Muscle layer of duodenum (tissue), 2 donors: Measurements from ENCODE around the gene HRAS.
"Not testable (repeated sequence)": the region's sequence is repeated elsewhere in the genome, so short reads cannot be mapped to it uniquely, and the experiment has no call there.

Experiments used
- H3K27ac ChIP-seq: one replicate; pipeline ENCODE4 v1.7.0; 2013; ENCODE audit warnings: mild to moderate bottlenecking, low read length
- H3K27me3 ChIP-seq: one replicate; pipeline ENCODE4 v1.7.0; 2013; ENCODE audit warnings: low read depth, mild to moderate bottlenecking, control low read depth, low read length
- H3K36me3 ChIP-seq, 2 donors: one replicate each; pipeline ENCODE4 v1.7.0; 2013; ENCODE audit warnings: low read length in 2 of 2, control low read depth in 1 of 2, mild to moderate bottlenecking in 1 of 2; ENCODE audit not compliant: insufficient read depth in 2 of 2, control insufficient read depth in 1 of 2
- H3K4me1 ChIP-seq, 2 donors: one replicate each; pipeline ENCODE4 v1.7.0; 2013; ENCODE audit warnings: low read length in 2 of 2, mild to moderate bottlenecking in 2 of 2, control low read depth in 1 of 2, moderate library complexity in 1 of 2; ENCODE audit not compliant: insufficient read depth in 2 of 2, control insufficient read depth in 1 of 2
- H3K4me3 ChIP-seq, 2 donors: one replicate each; pipeline ENCODE4 v1.7.0; 2013; ENCODE audit warnings: low read length in 2 of 2, low read depth in 1 of 2, mild to moderate bottlenecking in 1 of 2
- H3K9me3 ChIP-seq, 2 donors: one replicate each; pipeline ENCODE4 v1.7.0; 2013; ENCODE audit warnings: low read length in 2 of 2, control low read depth in 1 of 2, mild to moderate bottlenecking in 1 of 2; ENCODE audit not compliant: control insufficient read depth in 1 of 2
- donor health status: healthy.

The HRAS gene

DNA sequence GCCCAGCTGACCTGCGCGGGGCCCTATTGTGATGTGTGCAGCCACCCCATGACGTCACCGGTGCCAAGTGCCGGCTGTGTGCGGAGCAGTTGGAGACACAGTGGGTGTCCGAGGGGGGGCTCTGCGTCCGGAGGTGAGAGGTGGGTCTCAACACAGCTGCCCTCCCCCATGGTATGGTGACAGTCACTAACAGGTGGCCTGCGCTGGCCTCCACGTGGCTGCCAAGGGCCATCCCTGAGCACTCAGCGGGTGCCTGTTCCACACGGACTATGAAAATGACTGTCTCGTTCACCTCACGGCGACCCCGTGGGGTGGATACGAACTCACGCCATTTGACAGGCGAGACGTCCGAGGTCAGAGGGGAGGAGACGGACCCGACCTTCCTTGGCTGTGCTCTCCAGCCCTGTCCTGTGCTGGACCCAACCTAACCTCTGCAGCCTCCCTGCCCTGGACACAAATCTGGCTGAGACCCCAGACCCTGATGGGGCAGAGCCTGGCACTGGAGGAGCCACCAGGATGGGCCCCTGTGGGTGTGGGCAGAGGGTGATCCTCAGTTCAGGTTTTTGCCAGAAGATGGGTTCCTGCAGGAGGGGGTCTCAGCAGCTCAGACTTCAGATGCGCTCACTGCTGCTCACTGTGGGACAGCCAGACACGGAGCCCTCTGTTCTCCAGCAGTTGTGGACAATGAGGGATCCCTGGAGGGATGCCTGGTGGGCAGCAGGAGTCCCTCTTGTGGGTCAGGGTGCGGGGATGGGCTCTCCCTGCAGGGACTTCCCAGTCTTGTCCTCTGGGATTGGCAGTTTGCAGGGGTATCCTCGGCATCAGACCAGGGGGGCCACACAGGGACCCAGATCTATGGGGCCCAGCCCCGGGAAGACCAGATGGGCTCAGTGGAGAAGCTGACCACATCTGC is 6.3 kb downstream of the HRAS start:
- Histone ChIP-seq H3K27ac (no peak overlapping the region), H3K4me3 (no peak overlapping the region), H3K4me1 (peaks cover 0 to 4% of the 10 kb centered on the region in 2 donors), H3K27me3 (no peaks in the 10 kb centered on the region), H3K36me3 (peaks cover 0 to 27% of the 10 kb centered on the region in 2 donors), H3K9me3 (no peaks in the 10 kb centered on the region)

DNA sequence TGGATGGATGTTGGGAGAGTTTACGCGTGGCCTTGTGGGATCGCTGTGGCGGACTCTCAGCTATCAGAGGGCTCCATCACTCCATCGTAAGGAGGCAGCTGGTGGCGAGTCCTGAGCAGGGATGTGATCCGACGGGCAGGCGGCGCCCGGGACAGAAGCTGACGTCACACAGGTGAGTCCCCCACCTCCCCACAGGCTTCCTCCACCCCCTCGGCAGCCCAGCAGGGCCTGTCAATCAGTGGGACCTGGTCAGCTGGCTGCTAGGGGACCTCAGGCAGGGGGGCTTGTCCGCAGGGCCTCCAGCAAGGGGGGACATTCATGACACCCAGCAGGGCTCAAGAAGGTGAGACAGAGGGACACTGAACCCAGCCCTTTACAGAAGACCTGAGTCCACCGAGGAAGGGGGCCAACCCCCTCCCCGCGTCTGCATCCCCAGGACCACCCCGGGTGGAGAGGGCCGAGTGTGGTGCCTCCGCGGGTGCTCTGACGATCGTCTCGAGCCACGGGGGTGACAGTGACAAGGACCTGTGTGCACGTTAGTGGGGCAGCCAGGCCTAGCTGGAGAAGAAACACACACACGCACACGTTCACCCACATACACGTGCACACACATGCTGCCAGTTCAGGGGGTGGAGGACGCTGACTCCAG is 7.1 kb downstream of the HRAS start:
- H3K36me3 ChIP-seq = peaks cover 0 to 24% of the 10 kb centered on the region in 2 donors

GRCh38 chr11:526192-526591 is 9.2 kb downstream of the HRAS start:
- Histone ChIP-seq H3K36me3 (peaks cover 0 to 4% of the 10 kb centered on the region in 2 donors), H3K9me3 (no peaks in the 10 kb centered on the region), H3K27me3 (no peaks in the 10 kb centered on the region), H3K27ac (no peak overlapping the region), H3K4me1 (no peaks in the 10 kb centered on the region), H3K4me3 (no peak overlapping the region)

More for the DNA sequence above, 7.1 kb downstream of the HRAS start:
- Histone ChIP-seq H3K4me1 (no peaks in the 10 kb centered on the region), H3K4me3 (no peak overlapping the region), H3K9me3 (no peaks in the 10 kb centered on the region), H3K27me3 (no peaks in the 10 kb centered on the region), H3K27ac (no peak overlapping the region)

DNA sequence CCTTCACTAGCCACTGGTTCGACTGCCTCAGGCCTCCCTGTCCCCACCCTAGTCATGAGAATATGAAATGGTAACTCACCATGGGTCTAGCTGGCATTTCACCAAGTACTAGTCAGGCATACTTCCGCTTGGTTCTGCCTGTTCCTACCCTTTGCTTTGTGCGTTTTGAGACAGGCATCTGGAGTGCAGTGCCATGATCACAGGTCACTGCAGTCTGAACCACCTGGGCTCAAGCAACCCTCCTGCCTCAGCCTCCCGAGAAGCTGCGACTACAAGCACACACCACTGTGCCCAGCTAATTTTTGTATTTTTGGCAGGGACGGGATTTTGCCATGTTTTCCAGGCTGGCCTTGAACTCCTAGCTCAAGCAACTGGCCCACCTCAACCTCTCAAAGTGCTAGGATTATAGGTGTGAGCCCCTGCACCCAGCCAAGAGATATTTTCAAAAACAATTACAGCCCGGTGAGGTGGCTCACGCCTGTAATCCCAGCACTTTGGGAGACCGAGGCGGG is 14.1 kb downstream of the HRAS start:
- Histone ChIP-seq H3K4me1 (no peaks in the 10 kb centered on the region), H3K27me3 (no peaks in the 10 kb centered on the region), H3K9me3 (no peaks in the 10 kb centered on the region), H3K4me3 (no peak overlapping the region), H3K27ac (no peak overlapping the region), H3K36me3 (no peaks in the 10 kb centered on the region)

- Histone ChIP-seq H3K27ac (no peak overlapping the region), H3K36me3 (no peaks in the 10 kb centered on the region), H3K27me3 (no peaks in the 10 kb centered on the region), H3K4me3 (no peak overlapping the region), H3K4me1 (no peaks in the 10 kb centered on the region), H3K9me3 (no peaks in the 10 kb centered on the region)
These were observed 14.8 kb downstream of the HRAS start for GRCh38 chr11:520428-521176.

GRCh38 chr11:518463-519202 is 16.7 kb downstream of the HRAS start:
- no peaks in the 10 kb centered on the region for H3K27me3 ChIP-seq
- peak overlapping the region; percentile 28 to 30 for H3K4me3 ChIP-seq
- H3K4me1 ChIP-seq = no peaks in the 10 kb centered on the region
- H3K36me3 ChIP-seq = no peaks in the 10 kb centered on the region
- H3K9me3 ChIP-seq = no peaks in the 10 kb centered on the region
- H3K27ac ChIP-seq = no peak overlapping the region

DNA sequence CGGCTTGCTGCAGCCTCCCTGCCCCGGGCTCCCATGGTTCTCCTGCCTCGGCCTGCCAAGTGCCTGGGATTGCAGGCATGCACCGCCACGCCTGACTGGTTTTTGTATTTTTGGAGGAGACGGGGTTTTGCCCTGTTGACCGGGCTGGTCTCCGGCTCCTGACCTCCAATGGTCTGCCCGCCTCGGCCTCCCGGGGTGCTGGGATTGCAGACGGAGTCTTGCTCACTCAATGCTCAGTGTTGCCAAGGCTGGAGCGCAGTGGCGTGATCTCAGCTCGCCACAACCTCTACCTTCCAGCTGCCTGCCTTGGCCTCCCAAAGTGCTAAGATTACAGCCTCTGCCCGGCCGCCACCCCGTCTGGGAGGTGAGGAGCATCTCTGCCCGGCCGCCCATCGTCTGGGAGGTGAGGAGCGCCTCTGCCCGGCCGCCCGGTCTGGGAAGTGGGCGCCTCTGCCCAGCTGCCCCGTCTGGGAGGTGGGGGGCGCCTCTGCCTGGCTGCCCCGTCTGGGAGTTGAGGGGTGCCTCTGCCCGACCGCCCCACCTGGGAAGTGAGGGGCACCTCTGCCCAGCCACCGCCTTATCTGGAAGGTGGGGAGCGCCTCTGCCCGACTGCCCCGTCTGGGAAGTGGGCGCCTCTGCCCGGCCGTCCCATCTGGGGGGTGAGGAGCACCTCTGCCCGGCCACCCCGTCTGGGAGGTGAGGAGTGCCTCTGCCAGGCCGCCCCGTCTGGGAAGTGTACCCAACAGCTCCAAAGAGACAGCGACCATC is 18.3 kb downstream of the HRAS start:
- not testable (repeated sequence) for H3K36me3 ChIP-seq, H3K4me3 ChIP-seq, H3K27me3 ChIP-seq, H3K27ac ChIP-seq, H3K4me1 ChIP-seq, H3K9me3 ChIP-seq

DNA sequence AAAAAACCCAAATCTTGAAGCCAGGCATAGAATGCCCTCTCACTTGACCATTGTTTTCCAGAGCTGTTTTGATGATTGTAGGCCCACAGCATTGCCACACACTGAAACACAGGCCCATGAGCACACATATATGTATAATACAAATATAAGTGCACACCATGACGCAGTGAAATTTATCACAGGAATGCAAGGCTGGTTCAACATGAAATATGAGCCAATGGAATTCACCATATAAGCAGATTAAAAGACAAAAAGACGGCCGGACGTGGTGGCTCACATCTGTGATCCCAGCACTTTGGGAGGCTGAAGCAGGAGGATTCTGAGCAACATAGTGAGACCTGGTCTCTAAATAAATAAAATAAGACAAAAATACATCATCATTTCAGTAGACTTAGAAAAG is 19.0 kb downstream of the HRAS start:
- no peaks in the 10 kb centered on the region for H3K27me3 ChIP-seq
- H3K36me3 ChIP-seq = no peaks in the 10 kb centered on the region
- H3K4me3 ChIP-seq = no peak overlapping the region
- no peaks in the 10 kb centered on the region for H3K9me3 ChIP-seq
- no peak overlapping the region for H3K27ac ChIP-seq
- H3K4me1 ChIP-seq = no peaks in the 10 kb centered on the region

GRCh38 chr11:515131-515530 is 20.2 kb downstream of the HRAS start:
- Histone ChIP-seq H3K27ac (no peak overlapping the region), H3K9me3 (no peaks in the 10 kb centered on the region)

GRCh38 chr11:514606-515005 is 20.8 kb downstream of the HRAS start:
- no peak overlapping the region for H3K4me3 ChIP-seq
- no peaks in the 10 kb centered on the region for H3K27me3 ChIP-seq
- H3K9me3 ChIP-seq = no peaks in the 10 kb centered on the region
- no peaks in the 10 kb centered on the region for H3K4me1 ChIP-seq
- H3K36me3 ChIP-seq = peaks cover 0 to 6% of the 10 kb centered on the region in 2 donors
- no peak overlapping the region for H3K27ac ChIP-seq

More at GRCh38 chr11:515131-515530, 20.2 kb downstream of the HRAS start:
- Histone ChIP-seq H3K4me1 (no peaks in the 10 kb centered on the region), H3K4me3 (no peak overlapping the region), H3K36me3 (peaks cover 0 to under 1% of the 10 kb centered on the region in 2 donors), H3K27me3 (no peaks in the 10 kb centered on the region)
